Vagina (tissue), 2 donors: ENCODE results near the gene RAB4A.

ENCODE experiments used
- CTCF ChIP-seq, 3 experiments: fragments of 450-650 bp in 2 of 3; fragments of 200-600 bp in 1 of 3; sonication (generic) in 1 of 3; IDR thresholded peaks; one replicate each; pipeline ENCODE4 v1.5.1; 2017 to 2019; ENCODE audit warnings: antibody characterized with exemption in 3 of 3, mild to moderate bottlenecking in 2 of 3, moderate library complexity in 2 of 3
- POLR2A ChIP-seq, 2 donors: fragments of 450-650 bp; IDR thresholded peaks; one replicate each; pipeline ENCODE4 v1.6.1; 2017; ENCODE audit warnings: antibody characterized with exemption in 2 of 2, mild to moderate bottlenecking in 2 of 2, moderate library complexity in 2 of 2
- POLR2AphosphoS5 ChIP-seq, 2 donors: sonication (generic); formaldehyde crosslinking; IDR thresholded peaks; one replicate each; pipeline ENCODE4 v1.9.0; 2017; ENCODE audit warnings: antibody characterized with exemption in 2 of 2, mild to moderate bottlenecking in 2 of 2, low read depth in 1 of 2; ENCODE audit not compliant: insufficient read depth in 1 of 2

DNA sequence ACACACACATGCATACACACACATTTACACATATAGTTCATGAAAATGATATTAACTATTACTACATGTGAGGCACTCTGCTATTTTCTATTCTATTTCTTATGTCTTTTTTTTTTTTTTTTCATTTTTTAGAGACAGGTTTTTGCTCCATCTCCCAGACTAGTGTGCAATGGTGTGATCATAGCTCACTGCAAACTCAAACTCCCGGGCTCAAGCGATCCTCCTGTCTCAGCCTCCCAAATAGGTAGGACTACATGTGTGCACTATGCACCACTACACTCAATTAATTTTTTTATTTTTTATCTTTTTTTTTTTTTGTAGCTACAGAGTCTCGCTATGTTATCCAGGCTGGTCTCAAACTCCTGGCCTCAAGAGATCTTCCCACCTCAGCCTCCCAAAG is 48.8 kb upstream of the RAB4A start:
- TF ChIP-seq CTCF (IDR thresholded peaks at IDR 0.05) (no peak), POLR2A (IDR thresholded peaks at IDR 0.05) (no peak), POLR2AphosphoS5 (IDR thresholded peaks at IDR 0.05; ENCODE audit: insufficient read depth in 1 of 2, low read depth in 1 of 2) (no peak)
